H1 (cell line): ENCODE measurements around the gene MTX3. TPM values are rescaled to one million over a fixed set of nuclear protein-coding genes. Genes with fewer than 3 reads are reported as not detected.

Experiments used
- CTCF ChIP-seq, 3 experiments: IDR thresholded peaks; 1 replicate in 2 of 3; 2 replicates in 1 of 3; pipeline versions ENCODE4 v1.5.1 to v1.6.1; 2011; ENCODE audit warnings: low read length in 3 of 3, mild to moderate bottlenecking in 3 of 3, inconsistent platforms in 2 of 3, low read depth in 1 of 3, moderate library complexity in 1 of 3; ENCODE audit not compliant: insufficient read depth in 1 of 3; ENCODE audit errors: control extremely low read depth in 1 of 3
- polyA plus RNA-seq, 7 experiments: library from polyadenylated mRNA; depleted of rRNA in 3 of 7; stranded (reverse) in 5 of 7; unstranded in 2 of 7; fragments of >200 nt in 5 of 7; fragments of 200-250 nt in 2 of 7; gene quantifications; 1 replicate in 5 of 7; 2 replicates in 1 of 7; 4 replicates in 1 of 7; pipeline versions ENCODE4 v1.2.1 to v1.2.3, GENCODE V29; 2011 to 2013; ENCODE audit warnings: missing spikeins in 2 of 7, mixed read lengths in 2 of 7
- total RNA-seq: library from RNA; stranded (reverse); fragmentation: NEBNext Ultra II Directional; extraction: Animal tissue kit (Norgen Biotek cat#: 25700); gene quantifications from 2 replicates; pipeline ENCODE4 v1.2.1, GENCODE V29; 2021

MTX3 gene
- total and polyA plus RNA-seq, 2 of the 8 experiments (the other 6 are each of a cell fraction or from before 2014, with no cell fraction given), result 9.4 to 28.8 TPM

- TF ChIP-seq CTCF (IDR thresholded peaks at IDR 0.05; ENCODE audit: control extremely low read depth in 1 of 3, insufficient read depth in 1 of 3, low read depth in 1 of 3, low read length in 3 of 3), result no peak
These were observed 43.5 kb upstream of the MTX3 start (continued) for GRCh38 chr5:80034559-80034958.
